Measurements from ENCODE around the gene SLC28A3. TPM values are rescaled to one million over a fixed set of nuclear protein-coding genes. Genes with fewer than 3 reads are reported as not detected.

The SLC28A3 gene
- total and polyA plus RNA-seq, 2 of the 8 experiments (the other 6 are each of a cell fraction or from before 2014, with no cell fraction given), result 0.02 TPM; not detected in 1

GRCh38 chr9:84270847-84271530 lies 69.6 kb downstream of the SLC28A3 start:
- no peak overlapping the region for H4K91ac ChIP-seq (replicated peaks; ENCODE audit: insufficient read length, low read length)
- H4K5ac ChIP-seq (ENCODE audit: insufficient read length, low read depth, low read length), result no peak overlapping the region
- 71% methylated on average over 9 of the region's 9 CpGs; no CpG with 5 or more reads in 1 of the 2 experiments for WGBS, 2 experiments (ENCODE audit: extremely low coverage in 1 of 2, insufficient coverage in 1 of 2, insufficient read length in 1 of 2, insufficient replicate concordance in 2 of 2, low coverage in 1 of 2, low lambda C conversion rate in 2 of 2, missing lambda C conversion rate in 1 of 2)
- TF ChIP-seq CBX8 (IDR thresholded peaks at IDR 0.05; ENCODE audit: borderline replicate concordance, low read depth, low read length), result no peak
- no peak for TF ChIP-seq ZNF274 (IDR thresholded peaks at IDR 0.05; ENCODE audit: borderline replicate concordance, extremely low read depth, low read length)
- no peak for TF ChIP-seq KDM4A (IDR thresholded peaks at IDR 0.05; ENCODE audit: low read depth, low read length, severe bottlenecking)
- TF ChIP-seq SUZ12 (IDR thresholded peaks at IDR 0.05; ENCODE audit: low read length), result no peak
- TF ChIP-seq SRF (IDR thresholded peaks at IDR 0.05; ENCODE audit: low read depth, low read length), result no peak
- TF ChIP-seq MAFK (IDR thresholded peaks at IDR 0.05; ENCODE audit: low read depth, low read length), result no peak
- no peak for TF ChIP-seq CHD1 (IDR thresholded peaks at IDR 0.05; ENCODE audit: low read depth, low read length)
- TF ChIP-seq SIX5 (IDR thresholded peaks at IDR 0.05; ENCODE audit: low read depth, low read length), result no peak
- TF ChIP-seq PHF8 (conservative IDR thresholded peaks at IDR 0.05; ENCODE audit: low read depth, low read length), result no peak
- no peak for TF ChIP-seq POU5F1 (IDR thresholded peaks at IDR 0.05; ENCODE audit: low read depth, low read length)
- TF ChIP-seq NRF1 (IDR thresholded peaks at IDR 0.05; ENCODE audit: low read depth, low read length), result no peak
- TF ChIP-seq RBBP5 (IDR thresholded peaks at IDR 0.05; ENCODE audit: borderline replicate concordance, low read depth, low read length), result no peak
- no peak for TF ChIP-seq JUND (IDR thresholded peaks at IDR 0.05; ENCODE audit: low read length)

More at GRCh38 chr9:84270847-84271530, 69.6 kb downstream of the SLC28A3 start:
- no peak overlapping the region for H3K27ac ChIP-seq (ENCODE audit: low read depth, low read length)
- no peaks in the 10 kb centered on the region for H3K79me1 ChIP-seq (ENCODE audit: low read depth, low read length)
- no peak overlapping the region for H2BK20ac ChIP-seq (ENCODE audit: low read length)
- H3K9ac ChIP-seq (replicated peaks in 1 of 4; ENCODE audit: extremely low read depth in 1 of 4, low read depth in 3 of 4, low read length in 3 of 4), result no peak overlapping the region
- ChIA-PET CTCF (ENCODE audit: partially characterized antibody) (interaction anchor here (0.7 to 1.9 kb wide), 3 partner anchors 10 to 292 kb away, joined by 3 to 4 read pairs (median 3); no protein-coding TSS in a partner anchor), POLR2A (ENCODE audit: partially characterized antibody) (no interaction called here)
- no peak for DNase-seq (ENCODE audit: low read depth in 1 of 2, low spot score in 2 of 2)
- H2BK5ac ChIP-seq (ENCODE audit: low read depth, low read length), result no peak overlapping the region
- H2BK12ac ChIP-seq (ENCODE audit: low read depth, low read length), result no peak overlapping the region
- FAIRE-seq, result no peak
- no peak overlapping the region for H3K4ac ChIP-seq (replicated peaks; ENCODE audit: insufficient read length, low read depth, low read length)
- no peak overlapping the region for H2BK120ac ChIP-seq (replicated peaks; ENCODE audit: low read depth, low read length)
- H2AK5ac ChIP-seq (ENCODE audit: low read depth, low read length), result no peak overlapping the region
- no peak overlapping the region for H3K56ac ChIP-seq (replicated peaks; ENCODE audit: insufficient read length, low read depth, low read length)
- no peak overlapping the region for H2AFZ ChIP-seq (ENCODE audit: low read length)
- H3K4me2 ChIP-seq (ENCODE audit: insufficient read depth in 1 of 2, low read depth in 2 of 2, low read length in 2 of 2), result peak overlapping the region; percentile 24 to 67
- no peaks in the 10 kb centered on the region for H3K79me2 ChIP-seq (ENCODE audit: control insufficient read depth in 1 of 2, insufficient read depth in 2 of 2, low read length in 2 of 2)
- H3K36me3 ChIP-seq (ENCODE audit: control insufficient read depth in 2 of 4, insufficient read depth in 4 of 4, low read length in 3 of 4), result no peaks in the 10 kb centered on the region
- no peak overlapping the region for H2BK15ac ChIP-seq (ENCODE audit: low read length)
- H3K27me3 ChIP-seq (replicated peaks in 1 of 4; ENCODE audit: control insufficient read depth in 3 of 4, extremely low read depth in 1 of 4, insufficient read depth in 3 of 4, low read length in 3 of 4), result no peaks in the 10 kb centered on the region; a peak in 3 of 7 replicates
- no peak overlapping the region for H3K14ac ChIP-seq (ENCODE audit: insufficient read length)
- no peak overlapping the region for H4K8ac ChIP-seq (ENCODE audit: extremely low read depth, insufficient read depth, low read length)
- no peak overlapping the region for H3K18ac ChIP-seq (ENCODE audit: extremely low read depth, low read length)
- no peaks in the 10 kb centered on the region for H3K23me2 ChIP-seq (ENCODE audit: low read depth, low read length)
- peak overlapping the region in 2 of 4 experiments; percentile 8 to 54; a peak in 5 of 8 replicates for H3K4me3 ChIP-seq (ENCODE audit: extremely low read depth in 1 of 4, insufficient read depth in 2 of 4, low read depth in 3 of 4, low read length in 4 of 4)
- H3K9me3 ChIP-seq (ENCODE audit: insufficient read depth in 2 of 2, low read depth in 1 of 2, low read length in 1 of 2), result no peaks in the 10 kb centered on the region
- no peak overlapping the region for H3K23ac ChIP-seq (ENCODE audit: insufficient read length)
- H4K20me1 ChIP-seq (replicated peaks in 1 of 2; ENCODE audit: control insufficient read depth in 1 of 2, insufficient read depth in 2 of 2, low read length in 2 of 2), result no peaks in the 10 kb centered on the region
- H3K4me1 ChIP-seq (replicated peaks in 1 of 4; ENCODE audit: control insufficient read depth in 3 of 4, insufficient read depth in 4 of 4, low read length in 3 of 4), result peaks cover 0 to 3% (median 0%) of the 10 kb centered on the region in 4 experiments; a peak in 2 of 7 replicates
